Stimulated activated CD4-positive, alpha-beta T cell treated with anti-CD3 and anti-CD28 coated beads, Interleukin-15, amount 100 ng/mL, for 48 hours (primary cell): Measurements from ENCODE around the gene U2AF1L4.

ENCODE experiments used
- DNase-seq, 2 donors: peaks; one replicate each; pipeline ENCODE4 v3.0.0-alpha.2; 2020; ENCODE audit warnings: low read depth in 2 of 2

U2AF1L4 gene

GRCh38 chr19:35745328-35746086 lies at the start of gene U2AF1L4, which contains the start of gene PSENEN:
U2AF1L4 (minus strand) TSS chr19:35745418; CDS start chr19:35745391, 27 bp downstream.
PSENEN (plus strand) TSS chr19:35745651; CDS start chr19:35745931, 280 bp downstream.
- DNase-seq: peak; percentile 91 to 93

GRCh38 chr19:35793381-35794165 lies 48.4 kb upstream of the U2AF1L4 start:
- no peak for DNase-seq

- no peak for DNase-seq
Observed at GRCh38 chr19:35792888-35793287, 47.7 kb upstream of the U2AF1L4 start.

GRCh38 chr19:35792312-35792711 lies 47.1 kb upstream of the U2AF1L4 start:
- DNase-seq: no peak

GRCh38 chr19:35791814-35792279 lies 46.6 kb upstream of the U2AF1L4 start:
- DNase-seq: no peak

GRCh38 chr19:35790981-35791813 lies 46.0 kb upstream of the U2AF1L4 start:
- no peak for DNase-seq

- DNase-seq: no peak
Observed at GRCh38 chr19:35789978-35790944, 45.0 kb upstream of the U2AF1L4 start.

GRCh38 chr19:35789195-35789977 lies 44.2 kb upstream of the U2AF1L4 start:
- no peak for DNase-seq

GRCh38 chr19:35788205-35788960 lies 43.2 kb upstream of the U2AF1L4 start:
- no peak for DNase-seq

- DNase-seq: no peak
Observed at GRCh38 chr19:35787227-35787799, 42.1 kb upstream of the U2AF1L4 start.

- no peak for DNase-seq
Observed at GRCh38 chr19:35786299-35787160, 41.3 kb upstream of the U2AF1L4 start.

- DNase-seq: no peak
Observed at GRCh38 chr19:35785339-35785627, 40.1 kb upstream of the U2AF1L4 start.

- DNase-seq: no peak
Observed at GRCh38 chr19:35784503-35785338, 39.5 kb upstream of the U2AF1L4 start.

GRCh38 chr19:35783469-35784434 lies 38.5 kb upstream of the U2AF1L4 start:
- no peak for DNase-seq

GRCh38 chr19:35782589-35782988 lies 37.4 kb upstream of the U2AF1L4 start:
- no peak for DNase-seq

- no peak for DNase-seq
Observed at GRCh38 chr19:35781650-35782049, 36.4 kb upstream of the U2AF1L4 start.
